ENCODE measurements around the gene COTL1.

COTL1 gene

GRCh38 chr16:84613408-84614072, 4.3 kb downstream of the COTL1 start:
- DNase-seq: no peak

- DNase-seq: no peak
Observed at GRCh38 chr16:84612686-84613085, 5.2 kb downstream of the COTL1 start.

- no peak for DNase-seq
Observed at GRCh38 chr16:84611041-84611440, 6.8 kb downstream of the COTL1 start.

GRCh38 chr16:84610376-84610775, 7.5 kb downstream of the COTL1 start:
- DNase-seq: no peak

GRCh38 chr16:84609563-84610177, 8.2 kb downstream of the COTL1 start:
- DNase-seq: no peak

- no peak for DNase-seq
Observed at GRCh38 chr16:84608282-84608681, 9.6 kb downstream of the COTL1 start.

- no peak for DNase-seq
Observed at GRCh38 chr16:84607694-84608093, 10.2 kb downstream of the COTL1 start.

GRCh38 chr16:84607061-84607460, 10.8 kb downstream of the COTL1 start:
- DNase-seq: no peak

- no peak for DNase-seq
Observed at GRCh38 chr16:84606081-84606875, 11.6 kb downstream of the COTL1 start.

- no peak for DNase-seq
Observed at GRCh38 chr16:84605339-84605848, 12.5 kb downstream of the COTL1 start.

- DNase-seq: no peak
Observed at GRCh38 chr16:84604477-84605013, 13.3 kb downstream of the COTL1 start.

- DNase-seq: no peak
Observed at GRCh38 chr16:84603940-84604339, 13.9 kb downstream of the COTL1 start.

- no peak for DNase-seq
Observed at GRCh38 chr16:84603140-84603816, 14.6 kb downstream of the COTL1 start.

- DNase-seq: no peak
Observed at GRCh38 chr16:84600343-84601229, 17.3 kb downstream of the COTL1 start.

- no peak for DNase-seq
Observed at GRCh38 chr16:84599521-84600202, 18.2 kb downstream of the COTL1 start.

GRCh38 chr16:84598360-84598759, 19.5 kb downstream of the COTL1 start:
- no peak for DNase-seq

- no peak for DNase-seq
Observed at GRCh38 chr16:84597931-84598351, 19.9 kb downstream of the COTL1 start.

- DNase-seq: no peak
Observed at GRCh38 chr16:84597528-84597896, 20.4 kb downstream of the COTL1 start.

GRCh38 chr16:84596801-84597527, 20.9 kb downstream of the COTL1 start:
- no peak for DNase-seq

- no peak for DNase-seq
Observed at GRCh38 chr16:84596161-84596560, 21.7 kb downstream of the COTL1 start.

- DNase-seq: no peak
Observed at GRCh38 chr16:84595052-84595481, 22.8 kb downstream of the COTL1 start.

All from NCI-H1105 (cell line).